GM21723 (cell line): ENCODE results near the gene TSSK6.

Source experiments
- ATAC-seq: cut with Tn5 transposase; IDR thresholded peaks from one replicate; pipeline ENCODE4 v1.9.1; 2021; ENCODE audit warnings: mild to moderate bottlenecking, moderate library complexity; ENCODE audit not compliant: unreplicated experiment

Gene TSSK6

DNA sequence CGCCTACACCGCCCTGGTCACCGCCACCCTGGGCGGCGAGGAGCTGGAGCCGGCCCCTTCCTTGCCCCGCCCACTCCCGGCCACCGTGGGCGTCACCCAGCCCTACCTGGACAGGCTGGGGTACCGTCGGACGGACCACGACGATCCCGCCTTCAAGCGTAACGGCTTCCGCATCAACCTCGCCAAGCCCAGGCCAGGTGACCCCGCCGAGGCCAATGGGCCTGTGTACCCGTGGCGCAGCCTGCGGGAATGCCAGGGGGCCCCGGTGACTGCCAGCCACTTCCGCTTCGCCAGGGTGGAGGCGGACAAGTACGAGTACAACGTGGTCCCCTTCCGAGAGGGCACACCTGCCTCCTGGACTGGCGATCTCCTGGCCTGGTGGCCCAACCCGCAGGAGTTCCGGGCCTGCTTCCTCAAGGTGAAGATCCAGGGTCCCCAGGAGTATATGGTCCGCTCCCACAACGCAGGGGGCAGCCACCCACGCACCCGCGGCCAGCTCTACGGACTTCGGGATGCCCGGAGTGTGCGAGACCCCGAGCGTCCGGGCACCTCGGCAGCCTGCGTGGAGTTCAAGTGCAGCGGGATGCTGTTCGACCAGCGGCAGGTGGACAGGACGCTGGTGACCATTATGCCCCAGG is 29.7 kb upstream of the TSSK6 start:
- ATAC-seq = no peak

DNA sequence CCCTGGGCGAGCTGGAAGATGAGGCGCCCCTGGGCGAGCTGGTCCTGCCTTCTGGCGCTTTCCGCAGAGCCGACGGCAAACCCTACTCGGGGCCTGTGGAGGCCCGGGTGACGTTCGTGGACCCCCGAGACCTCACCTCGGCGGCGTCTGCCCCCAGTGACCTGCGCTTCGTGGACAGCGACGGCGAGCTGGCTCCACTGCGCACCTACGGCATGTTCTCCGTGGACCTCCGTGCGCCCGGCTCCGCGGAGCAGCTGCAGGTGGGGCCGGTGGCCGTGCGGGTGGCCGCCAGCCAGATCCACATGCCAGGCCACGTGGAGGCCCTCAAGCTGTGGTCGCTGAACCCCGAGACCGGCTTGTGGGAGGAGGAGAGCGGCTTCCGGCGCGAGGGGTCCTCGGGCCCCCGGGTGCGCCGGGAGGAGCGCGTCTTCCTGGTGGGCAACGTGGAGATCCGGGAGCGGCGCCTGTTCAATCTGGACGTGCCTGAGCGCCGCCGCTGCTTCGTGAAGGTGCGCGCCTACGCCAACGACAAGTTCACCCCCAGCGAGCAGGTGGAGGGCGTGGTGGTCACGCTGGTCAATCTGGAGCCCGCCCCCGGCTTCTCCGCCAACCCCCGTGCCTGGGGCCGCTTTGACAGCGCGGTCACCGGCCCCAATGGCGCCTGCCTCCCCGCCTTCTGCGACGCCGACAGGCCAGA is 29.1 kb upstream of the TSSK6 start:
- no peak for ATAC-seq

DNA sequence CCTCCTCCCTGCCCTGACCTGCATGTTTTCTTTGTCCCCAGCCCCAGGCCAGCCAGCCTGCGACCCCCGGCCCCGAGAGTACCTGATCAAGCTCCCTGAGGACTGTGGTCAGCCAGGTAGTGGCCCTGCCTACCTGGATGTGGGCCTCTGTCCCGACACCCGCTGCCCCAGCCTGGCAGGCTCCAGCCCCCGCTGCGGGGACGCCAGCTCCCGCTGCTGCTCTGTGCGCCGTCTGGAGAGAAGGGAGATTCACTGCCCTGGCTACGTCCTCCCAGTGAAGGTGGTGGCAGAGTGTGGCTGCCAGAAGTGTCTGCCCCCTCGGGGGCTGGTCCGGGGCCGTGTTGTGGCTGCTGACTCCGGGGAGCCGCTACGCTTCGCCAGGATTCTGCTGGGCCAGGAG is 28.3 kb upstream of the TSSK6 start:
- no peak for ATAC-seq

- no peak for ATAC-seq
Observed at GRCh38 chr19:19543101-19543500, 27.8 kb upstream of the TSSK6 start.

GRCh38 chr19:19542507-19542906 is 27.2 kb upstream of the TSSK6 start:
- no peak for ATAC-seq

GRCh38 chr19:19541616-19542015 is 26.3 kb upstream of the TSSK6 start:
- no peak for ATAC-seq

- ATAC-seq = no peak
Observed at GRCh38 chr19:19540715-19541515, 25.6 kb upstream of the TSSK6 start.

DNA sequence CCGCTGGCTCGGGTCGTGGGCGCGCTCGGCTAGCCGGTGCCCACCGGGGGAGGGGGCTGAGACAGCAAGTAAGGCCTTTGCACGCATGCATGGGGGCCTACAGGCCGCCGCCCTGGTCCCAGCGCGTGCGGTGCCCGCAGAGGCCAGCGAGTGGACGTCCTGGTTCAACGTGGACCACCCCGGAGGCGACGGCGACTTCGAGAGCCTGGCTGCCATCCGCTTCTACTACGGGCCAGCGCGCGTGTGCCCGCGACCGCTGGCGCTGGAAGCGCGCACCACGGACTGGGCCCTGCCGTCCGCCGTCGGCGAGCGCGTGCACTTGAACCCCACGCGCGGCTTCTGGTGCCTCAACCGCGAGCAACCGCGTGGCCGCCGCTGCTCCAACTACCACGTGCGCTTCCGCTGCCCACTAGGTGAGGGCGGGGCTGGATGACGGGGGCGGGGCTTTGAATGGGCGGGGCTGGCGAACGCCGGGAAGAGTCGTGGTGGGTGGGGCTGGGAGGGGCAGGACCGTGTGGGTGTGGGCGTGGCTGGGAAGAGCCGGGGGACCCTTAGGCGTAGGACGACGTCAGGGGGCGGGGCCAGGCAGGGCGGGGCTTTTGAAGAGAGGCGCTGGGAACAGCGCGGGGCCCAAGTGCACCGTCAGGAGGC is 24.8 kb upstream of the TSSK6 start:
- ATAC-seq = no peak

DNA sequence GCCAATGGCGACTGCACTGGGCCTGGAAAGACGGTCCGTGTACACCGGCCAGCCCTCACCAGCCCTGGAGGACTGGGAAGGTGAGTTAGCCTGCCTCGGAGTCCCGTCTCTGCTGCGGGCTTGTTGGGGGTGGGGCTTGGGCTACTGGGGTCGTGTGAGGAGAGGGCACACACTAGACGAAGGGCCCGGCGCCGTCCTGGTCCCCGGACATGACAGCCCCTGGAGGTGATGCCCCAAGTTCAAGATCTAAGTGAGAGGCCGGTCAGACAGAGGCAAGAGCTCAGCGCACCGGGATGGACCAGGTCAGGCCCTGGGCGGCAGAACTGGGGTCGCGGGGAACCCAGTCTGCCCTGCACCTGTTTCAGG is 24.3 kb upstream of the TSSK6 start:
- ATAC-seq = no peak

DNA sequence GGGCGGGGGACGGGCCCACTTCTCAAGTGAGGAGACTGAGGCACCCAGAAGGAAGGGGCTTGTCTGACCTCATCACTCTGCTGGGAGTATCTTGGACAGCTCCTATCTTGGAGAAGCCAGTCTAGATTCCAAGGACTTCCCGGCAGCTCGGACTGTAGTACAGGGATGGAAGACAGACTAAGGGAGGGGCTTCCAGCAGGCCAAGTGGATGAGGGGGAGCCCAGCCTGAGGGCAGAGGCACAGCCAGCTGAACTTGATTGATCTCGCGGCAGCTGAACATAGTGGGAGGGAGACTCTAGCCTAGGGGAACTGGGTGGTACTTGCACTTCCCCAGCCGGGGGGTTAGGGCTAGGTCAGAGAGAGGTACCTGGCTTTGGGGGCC is 23.4 kb upstream of the TSSK6 start:
- ATAC-seq = no peak

GRCh38 chr19:19538061-19538784 is 22.9 kb upstream of the TSSK6 start, which contains the start of gene CILP2:
Gene CILP2, plus strand, starts transcription at chr19:19538265. Its CDS starts 85 bp downstream, at chr19:19538350.
- no peak for ATAC-seq

GRCh38 chr19:19537075-19538048 is 22.0 kb upstream of the TSSK6 start:
- ATAC-seq = no peak

- ATAC-seq = no peak
Observed at GRCh38 chr19:19535311-19536191, 20.2 kb upstream of the TSSK6 start.

DNA sequence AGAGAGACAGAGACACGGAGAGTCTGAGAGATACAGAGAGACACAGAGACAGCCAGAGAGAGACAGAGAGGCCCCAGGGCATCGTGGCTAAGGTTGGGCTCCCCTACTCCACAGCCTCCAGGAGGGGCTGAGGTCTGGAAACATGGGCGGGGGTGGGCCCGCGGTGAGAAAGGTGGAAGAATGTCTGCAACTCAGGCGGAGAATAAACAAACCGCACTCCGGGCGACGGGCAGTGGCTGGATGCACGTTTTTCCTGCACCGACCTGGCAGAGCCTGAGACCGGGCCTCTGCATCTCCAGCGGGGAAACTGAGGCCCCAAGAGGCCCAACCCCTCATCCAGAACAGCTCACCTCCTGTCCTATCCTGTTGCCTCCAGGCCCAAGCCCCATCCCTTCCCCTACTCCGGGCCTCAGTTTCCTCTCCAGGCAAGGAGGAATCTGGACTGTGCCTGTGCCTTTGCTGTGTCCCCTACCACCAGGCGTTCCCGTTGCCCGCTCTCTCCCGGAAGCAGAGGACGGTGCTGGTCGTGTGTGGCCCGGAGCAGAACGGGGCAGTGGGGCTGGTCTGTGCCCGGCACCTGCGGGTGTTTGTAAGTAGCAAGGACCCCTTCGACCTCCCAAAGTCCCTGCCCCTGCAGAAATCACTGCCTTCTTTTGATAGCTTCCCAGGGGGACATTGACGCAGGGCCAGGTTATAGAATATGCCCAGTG is 19.4 kb upstream of the TSSK6 start:
- no peak for ATAC-seq

DNA sequence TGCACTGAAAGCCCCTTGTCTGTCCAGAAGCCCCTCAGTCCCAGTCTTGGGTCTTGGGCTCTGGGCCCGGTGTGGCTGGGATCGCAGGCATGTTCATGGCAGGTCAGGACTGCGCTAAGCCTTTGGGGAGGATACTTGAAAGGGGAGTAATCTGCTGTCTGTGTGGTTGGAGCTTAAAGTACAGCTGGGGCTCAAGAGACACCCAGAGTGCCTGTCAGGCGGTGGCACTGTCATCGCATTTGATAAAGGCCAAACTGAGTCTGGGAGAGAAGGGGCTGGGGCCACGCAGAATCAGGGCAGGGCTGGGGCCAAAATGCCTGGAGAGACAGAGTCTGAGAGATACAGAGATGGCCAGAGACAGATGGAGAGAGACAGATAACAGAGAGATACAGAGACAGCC is 18.5 kb upstream of the TSSK6 start:
- no peak for ATAC-seq

- ATAC-seq = no peak
Observed at GRCh38 chr19:19532806-19533701, 17.7 kb upstream of the TSSK6 start.
